CD4-positive, alpha-beta T cell treated with Interleukin-6 for 4 hours (primary cell): Measurements from ENCODE around the gene MAPKAP1.

Source experiments
- DNase-seq: peaks from one replicate; pipeline ENCODE4 v3.0.0-alpha.2; 2020; ENCODE audit warnings: mixed read lengths

The MAPKAP1 gene

DNA sequence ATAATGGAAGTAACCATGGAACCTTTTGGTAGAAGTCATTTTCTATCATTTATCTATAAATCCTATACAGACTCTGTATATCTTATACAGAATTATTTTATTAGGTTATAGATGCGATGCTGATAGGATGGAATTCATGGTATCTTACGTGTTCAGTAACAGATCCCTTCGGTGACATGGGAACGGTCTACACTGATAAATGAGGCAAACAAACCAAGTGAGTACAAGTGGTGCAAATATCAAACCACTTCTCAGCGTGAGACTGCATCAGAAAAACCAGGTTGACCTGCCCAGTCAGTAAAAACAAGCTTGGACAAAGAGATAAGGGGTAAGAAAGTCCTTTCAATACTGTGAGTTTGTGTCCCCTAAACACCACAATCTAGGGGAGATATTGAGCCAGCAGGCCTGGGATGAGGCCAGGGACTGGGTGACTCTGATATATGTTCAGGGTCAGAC is 229.9 kb downstream of the MAPKAP1 start:
- no peak for DNase-seq

DNA sequence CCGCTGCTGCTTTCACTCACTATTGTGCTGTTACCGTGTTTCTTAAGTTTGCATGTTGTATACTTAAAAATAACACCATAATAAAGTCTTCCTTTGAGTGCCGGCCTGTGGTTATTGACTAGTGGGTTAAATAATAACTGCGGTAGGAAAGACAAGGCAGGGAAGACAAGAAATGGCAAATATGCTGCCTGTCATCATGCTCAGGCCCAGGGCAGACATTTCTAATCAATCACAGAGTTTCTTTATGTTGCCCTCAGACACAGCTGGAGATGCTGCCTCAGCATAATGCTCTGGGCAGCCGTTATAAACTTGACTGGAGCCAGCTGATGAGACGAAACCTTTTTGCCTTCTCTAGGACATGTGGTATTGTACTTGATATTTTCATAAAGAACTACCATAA is 230.4 kb downstream of the MAPKAP1 start:
- DNase-seq: no peak

DNA sequence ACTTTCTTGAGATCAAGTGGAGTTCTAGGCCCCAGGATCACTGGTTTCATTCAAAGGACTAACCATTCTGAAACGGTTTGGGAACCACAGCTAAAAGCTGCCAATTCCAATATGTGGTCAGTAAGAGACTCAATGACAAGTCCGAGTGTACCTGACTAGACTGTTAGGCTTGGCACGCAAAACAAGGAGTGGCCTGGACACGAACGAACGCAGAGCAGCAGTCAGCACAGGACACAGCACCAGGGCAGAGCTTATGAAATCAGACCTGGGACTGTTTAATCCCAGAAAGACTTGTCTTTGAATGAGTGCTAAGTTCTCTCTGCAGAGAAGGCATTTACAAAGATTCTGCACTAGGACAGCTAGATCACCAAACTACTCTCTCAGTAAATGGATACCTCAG is 231.6 kb downstream of the MAPKAP1 start:
- DNase-seq: no peak

DNA sequence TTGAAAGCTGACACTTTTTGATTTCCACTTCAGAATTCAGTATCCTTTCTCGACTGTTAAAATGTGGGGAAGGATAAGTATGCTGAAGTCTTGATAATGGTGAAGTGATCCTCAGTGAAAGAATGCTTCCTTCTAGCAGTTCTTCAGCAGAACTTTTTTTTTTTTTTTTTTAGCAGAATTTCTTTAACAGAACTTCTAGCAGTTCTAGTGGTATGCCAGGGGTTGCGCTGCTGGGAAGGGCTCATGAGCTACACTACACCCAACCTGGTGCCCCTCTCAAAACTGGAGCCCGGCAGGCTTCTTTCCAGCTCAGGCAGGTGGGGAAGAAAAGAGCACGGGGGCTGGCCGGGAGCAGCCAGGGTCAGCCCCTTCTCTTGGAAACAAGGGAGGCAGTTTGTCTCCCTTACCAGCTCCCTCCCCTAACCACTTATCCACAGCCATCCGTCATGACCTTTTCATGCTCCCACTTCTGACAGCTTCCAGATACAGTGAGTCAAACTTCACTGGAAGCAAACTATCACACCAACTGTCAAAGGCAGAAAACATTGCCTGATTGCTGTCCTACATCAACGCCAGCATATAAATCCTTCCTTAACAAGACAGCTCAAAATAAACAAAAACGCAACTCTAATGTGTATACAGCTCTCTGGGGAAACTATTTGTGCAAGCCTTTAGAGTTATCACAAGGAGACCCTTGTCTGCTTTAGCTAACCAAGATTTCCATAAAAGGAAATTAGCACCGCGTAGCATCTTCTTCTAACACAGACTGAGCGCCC is 233.9 kb downstream of the MAPKAP1 start:
- no peak for DNase-seq

DNA sequence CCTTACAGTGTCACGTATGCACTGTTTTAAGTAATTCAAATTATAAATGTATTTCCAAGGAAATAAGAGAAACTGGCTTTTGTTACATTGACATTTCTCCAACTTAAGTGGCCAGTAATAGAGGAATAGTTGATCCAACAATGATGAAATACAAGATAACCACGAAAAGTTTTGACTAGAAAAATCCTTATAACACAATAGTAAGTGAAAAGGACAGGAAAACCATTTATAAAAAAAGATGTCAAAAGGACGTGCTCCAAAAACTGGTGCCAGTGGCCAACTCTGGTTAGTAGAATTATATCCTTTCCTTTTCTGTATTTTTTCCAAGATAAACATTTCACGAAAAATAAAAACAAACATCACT is 234.5 kb downstream of the MAPKAP1 start:
- DNase-seq: no peak

DNA sequence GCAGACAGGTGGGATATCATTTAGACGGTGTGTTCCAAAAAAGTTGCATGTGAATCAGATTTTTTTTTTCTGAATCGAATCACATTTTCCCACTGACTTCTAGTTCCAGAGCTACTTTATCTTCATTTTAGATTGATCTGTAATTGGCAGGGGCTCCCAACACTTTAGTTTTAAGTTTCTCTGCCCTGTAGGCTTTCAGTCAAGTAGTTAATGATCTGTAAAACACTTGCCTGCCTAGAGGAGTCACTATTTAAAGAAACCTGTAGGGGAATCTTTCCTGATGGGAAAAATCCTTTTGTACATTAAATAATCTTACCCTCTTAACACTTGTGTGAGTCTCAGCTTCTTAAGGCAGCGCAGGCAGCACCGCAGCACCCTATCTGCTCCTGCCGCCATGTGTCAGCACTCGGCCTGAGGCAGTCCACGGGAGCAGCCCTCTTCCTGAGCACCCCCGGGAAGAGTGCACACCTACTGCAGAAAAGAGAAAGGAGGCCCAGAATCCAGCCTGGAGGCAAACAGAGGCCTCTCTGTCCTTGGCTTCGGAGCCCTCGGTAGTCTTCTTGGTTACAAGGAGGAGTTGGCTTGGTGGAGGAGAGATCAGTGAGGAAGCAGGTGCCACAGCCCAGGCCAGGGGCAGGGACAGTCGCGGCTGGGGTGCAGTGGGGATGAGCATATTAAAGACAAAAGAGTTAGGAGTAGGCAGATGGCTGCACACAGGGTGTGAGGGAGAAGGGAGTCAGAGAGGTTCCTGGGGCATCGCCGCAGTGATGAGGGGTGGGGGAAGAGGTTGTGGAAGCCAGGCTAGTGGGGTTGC is 236.0 kb downstream of the MAPKAP1 start:
- DNase-seq: no peak

DNA sequence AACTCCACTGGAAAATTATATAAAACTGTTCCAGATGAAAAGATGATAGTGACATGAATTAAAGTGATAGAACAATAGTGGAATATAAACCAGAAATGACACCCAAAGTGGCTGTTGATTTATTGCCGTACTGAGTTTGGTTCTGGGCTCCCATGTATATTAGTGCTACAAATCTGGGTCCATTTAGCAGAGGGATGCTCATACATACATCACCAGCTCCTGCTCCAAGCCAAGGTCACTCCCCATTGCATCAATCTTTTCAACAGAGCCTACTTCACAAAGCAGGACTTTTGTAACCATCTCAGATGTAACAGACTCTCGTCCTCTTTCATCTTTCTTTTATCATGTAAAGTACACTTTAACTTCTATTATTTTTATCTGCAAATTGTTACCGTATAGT is 236.8 kb downstream of the MAPKAP1 start:
- DNase-seq: no peak

DNA sequence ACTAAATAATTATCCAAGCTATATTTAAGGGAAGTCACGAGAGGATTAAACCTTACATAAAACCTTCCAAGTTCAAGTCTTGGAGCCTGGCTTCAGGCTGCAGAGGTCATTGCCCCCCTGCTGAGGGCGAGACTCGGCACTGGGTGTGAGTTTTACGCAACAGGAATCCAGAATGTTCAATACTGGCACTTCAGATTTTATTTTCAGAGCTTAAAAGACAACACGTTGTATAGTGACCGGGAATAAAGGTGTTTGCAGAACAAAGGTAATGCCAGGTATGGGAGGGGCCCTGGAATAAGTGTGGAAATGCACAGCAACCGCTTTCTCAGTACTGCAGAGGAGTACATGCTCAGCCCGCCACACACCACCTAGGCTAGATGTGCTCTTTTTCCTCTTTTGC is 238.4 kb downstream of the MAPKAP1 start:
- DNase-seq: no peak

DNA sequence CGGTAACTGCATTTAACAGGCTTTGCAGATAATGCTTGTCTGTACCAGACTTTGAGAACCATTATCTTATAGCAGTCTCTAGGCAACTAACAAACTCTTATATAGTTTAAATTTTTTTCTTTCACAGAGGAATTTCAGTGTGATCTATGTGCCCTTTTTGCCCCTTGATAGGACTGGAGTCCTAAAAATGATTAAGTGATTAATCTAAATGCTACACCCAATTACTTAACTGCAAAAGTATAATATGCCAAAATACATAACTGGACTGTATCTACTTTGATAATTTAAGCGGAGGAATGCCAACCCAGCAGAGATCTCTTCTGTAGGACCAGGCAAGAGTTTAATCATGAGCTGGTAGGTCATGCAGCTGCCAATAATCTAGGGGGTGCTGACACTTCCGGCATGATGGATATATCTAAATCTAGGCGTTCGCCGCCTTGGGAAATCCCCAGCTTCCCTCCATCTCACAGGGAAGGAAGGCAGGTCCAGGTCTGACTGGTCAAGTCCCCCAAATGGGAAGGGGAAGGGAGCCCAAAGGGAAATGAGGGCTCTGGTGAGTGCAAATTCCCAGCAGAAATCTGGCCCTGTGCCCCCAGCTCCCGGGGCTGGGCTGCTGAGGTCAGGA is 239.8 kb downstream of the MAPKAP1 start:
- DNase-seq: no peak

DNA sequence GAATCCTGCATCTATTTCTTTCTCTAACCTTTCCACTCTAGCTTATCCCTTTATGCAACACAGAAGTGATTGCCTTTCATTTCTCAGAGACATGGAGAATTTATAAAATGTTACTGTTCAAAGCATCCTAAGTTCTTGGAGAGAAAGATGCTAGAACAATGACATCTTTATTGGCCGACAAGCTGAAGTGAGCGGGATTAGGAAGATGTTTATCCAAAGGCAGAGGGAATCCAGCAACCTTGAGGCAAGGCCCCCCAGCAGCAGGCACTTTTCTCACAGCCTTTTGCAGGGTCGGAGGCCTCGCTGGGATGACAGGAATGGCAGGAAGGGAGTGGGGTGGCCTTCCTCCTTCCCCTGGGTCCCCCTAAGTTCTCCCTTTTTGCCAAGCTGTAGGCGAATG is 240.6 kb downstream of the MAPKAP1 start:
- DNase-seq: no peak

DNA sequence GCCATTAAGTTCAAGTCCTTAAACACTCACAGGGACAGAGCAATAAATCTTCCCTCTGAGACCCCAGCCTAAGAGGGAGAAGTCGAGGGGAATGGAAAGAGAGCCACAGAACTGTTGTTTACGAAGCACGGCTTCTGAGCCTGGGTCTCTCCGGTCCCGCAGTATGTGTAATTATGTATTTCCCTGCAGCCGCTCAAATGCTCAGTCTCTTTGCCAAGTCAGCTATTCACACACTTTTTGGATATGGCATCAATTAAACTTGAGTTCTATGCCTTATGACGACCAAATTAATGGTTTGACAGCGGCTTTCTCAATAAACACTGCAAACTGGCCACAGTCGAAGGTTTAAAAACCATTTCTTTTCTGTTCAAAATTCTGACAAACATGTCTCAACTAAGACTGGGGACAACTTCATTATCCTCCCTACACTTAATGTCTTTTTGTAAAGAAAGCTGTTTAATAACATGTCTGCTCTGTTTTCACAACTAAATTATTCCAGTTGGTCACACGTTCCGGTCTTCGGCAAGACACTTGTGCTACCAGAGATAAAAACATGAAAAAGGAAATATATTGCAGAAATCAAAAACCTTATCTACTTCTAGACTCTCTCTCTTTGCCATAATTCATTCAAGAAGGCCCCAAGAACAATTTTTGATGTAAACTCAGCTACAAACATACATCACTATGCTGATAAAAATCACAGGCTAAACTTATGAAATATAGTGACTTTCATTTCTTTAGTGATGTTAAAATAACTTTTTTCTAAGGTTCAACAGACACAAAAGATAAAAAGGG is 242.2 kb downstream of the MAPKAP1 start:
- DNase-seq: no peak

DNA sequence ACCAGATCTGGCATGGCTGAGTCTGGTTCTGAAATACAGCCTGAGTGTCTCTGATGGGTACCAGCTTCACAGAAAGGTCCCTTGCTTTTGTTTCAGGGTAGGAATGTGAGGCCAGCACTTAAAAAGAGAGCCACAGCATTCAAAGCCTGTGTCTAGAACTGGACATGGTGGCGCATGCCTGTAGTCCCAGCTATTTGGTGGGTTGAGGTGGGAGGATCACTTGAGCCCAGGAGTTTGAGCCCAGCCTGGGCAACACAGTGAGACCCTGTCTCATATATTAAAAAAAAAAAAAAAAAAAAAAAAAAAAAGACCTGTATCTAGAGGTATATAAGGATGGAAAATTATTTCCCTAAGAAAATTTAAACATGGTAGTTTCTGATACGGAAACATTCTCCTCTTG is 243.1 kb downstream of the MAPKAP1 start:
- no peak for DNase-seq

DNA sequence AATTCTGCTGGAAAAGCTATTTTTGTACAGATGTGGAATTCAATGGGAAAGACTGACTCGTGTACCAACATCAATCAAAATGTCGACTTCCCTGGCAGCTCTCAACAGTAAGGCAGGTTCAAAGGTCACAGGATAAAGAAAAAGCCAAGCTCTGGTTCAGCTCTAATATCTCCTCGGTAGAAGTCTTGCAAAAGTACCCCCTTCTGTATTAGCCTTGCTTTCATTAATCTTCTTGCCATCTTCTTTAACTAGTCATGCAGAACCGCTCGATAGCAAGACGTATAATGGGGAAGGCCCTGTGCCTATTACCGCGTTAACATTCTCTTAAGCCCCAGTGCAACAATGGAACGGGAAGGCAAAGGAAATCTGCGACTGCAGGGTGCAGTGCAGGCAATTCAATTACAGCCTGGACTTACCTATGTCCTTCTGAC is 244.1 kb downstream of the MAPKAP1 start:
- DNase-seq: no peak

DNA sequence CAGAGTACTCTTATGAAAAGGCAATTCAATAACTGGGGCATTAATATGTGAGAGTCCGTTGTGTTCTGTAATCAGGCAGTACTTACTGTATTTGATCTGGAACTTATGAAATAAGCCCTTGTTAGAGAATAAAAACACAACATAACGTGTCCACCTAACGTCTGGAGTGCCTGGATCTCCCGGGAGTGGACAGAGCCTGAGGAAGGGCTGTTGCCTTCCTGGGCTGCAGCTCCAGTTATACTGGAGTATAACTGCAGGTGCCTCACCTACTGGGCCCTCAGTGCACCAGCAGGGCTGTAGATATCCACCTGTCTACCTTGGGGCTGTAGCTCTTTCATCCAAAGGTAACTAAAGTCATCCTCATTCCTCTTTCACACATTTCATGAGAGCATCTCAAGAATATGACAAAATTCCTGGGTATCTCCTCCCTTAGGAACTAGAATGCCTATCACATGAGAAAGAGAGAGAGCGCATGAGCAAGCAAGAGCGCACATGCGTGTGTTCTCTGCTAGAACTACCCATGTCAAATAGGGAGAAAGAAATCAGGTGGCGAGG is 245.3 kb downstream of the MAPKAP1 start:
- DNase-seq: no peak

DNA sequence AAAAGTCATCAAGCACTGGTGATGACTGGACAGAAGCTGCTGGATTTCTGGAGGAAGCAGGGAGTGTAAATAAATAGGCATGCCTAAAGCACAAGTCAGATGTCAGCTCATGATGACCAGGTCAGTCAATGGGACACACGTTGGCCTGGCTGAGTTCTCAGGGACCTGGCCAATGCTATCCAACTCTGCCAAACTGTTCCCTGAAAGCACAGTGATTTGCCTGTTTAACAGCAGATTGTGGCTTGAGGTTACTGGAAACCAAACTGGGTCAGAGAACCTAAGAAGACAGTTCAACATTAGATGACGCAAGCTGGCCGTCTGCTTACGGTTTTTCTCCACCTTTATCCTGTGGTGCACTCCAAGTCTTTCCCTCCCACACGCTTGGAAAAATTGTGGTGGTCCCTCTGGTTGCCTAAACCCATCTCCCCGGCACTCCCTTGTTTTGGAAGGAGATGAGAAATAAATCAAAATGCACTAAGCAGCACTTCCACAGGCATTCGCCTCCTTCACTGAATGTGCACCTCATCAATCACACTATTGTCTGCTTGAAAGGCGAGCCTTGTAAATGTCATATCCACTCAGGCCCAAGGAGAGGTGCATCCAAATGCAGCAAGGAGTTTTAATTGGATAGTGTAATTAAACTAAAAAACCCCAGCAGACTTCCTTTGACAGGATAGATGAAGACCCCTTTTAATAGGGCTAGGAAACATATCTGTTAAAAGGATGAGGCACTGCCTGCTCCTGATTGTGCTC is 245.9 kb downstream of the MAPKAP1 start:
- no peak for DNase-seq

DNA sequence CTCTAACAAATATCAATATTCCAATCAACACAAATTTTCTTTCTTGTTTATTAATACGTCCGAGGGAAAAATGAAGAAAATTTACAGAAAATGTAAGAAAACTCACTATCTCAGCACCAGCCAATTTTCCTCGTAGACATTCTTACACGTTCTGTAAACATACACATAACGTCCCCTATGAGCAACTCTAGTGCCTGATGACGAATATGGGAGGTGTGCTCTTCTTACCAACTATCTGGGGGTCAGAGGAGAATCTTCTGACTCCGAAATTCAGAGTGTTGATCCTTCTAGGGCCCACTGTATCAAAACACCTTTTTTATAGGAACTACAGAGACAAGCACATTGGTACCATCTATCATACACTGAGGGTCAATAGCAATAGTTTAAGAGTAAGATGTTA is 246.7 kb downstream of the MAPKAP1 start:
- no peak for DNase-seq

DNA sequence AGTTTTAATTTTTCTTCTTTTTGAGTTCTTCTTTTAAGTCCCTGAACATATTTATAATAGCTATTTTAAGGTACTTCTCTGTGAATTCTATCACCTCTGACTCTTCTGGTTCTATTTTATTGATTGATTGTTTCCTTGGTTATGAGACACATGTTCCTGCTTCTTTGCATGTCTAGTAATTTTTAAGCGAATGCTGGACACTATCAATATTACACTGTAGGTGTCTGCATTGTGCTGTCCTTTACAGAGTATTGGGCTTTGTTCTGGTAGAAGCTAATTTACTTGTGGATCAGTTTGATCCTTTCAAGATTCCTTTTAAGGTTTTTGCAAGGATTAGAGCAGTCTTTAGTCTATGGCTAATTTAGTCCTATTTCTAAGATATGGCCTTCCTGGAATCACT is 249.7 kb downstream of the MAPKAP1 start:
- DNase-seq: no peak

DNA sequence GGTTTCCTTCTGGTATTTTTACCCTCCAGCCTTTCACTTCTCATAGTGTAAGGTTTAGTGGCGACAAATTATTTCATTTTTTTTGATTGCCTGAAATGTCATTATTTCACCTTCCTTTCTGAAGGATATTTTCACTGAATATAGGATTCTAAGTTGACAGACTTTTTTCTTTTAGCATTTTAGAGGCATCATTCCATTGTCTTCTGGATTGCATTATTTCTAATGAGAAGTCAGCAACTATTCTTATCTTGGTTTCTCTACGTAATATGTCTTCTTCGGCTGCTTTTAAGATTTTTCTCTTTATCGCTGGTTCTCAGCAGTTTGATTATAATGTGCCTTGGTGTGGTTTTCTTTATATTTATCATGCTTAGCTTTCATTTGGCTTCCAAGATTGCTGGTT is 251.1 kb downstream of the MAPKAP1 start:
- DNase-seq: no peak

DNA sequence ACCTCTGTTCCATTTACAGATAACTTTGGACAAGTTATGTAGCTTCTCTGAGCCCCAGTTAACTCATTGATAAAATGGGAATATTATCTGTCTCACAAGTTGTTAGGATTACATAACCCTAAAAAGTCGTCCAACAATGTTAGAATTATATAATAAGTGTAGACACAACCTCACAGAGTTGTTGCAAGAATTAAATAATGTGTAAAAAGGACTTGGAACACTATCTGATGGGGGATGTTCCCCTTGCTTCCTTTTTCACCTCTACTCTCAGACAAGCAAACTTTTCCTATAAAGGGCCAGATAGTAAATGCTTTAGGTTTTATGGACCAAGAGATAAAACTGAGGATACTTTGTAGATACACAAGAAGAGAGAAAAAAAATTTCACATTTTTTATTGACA is 251.9 kb downstream of the MAPKAP1 start:
- no peak for DNase-seq

DNA sequence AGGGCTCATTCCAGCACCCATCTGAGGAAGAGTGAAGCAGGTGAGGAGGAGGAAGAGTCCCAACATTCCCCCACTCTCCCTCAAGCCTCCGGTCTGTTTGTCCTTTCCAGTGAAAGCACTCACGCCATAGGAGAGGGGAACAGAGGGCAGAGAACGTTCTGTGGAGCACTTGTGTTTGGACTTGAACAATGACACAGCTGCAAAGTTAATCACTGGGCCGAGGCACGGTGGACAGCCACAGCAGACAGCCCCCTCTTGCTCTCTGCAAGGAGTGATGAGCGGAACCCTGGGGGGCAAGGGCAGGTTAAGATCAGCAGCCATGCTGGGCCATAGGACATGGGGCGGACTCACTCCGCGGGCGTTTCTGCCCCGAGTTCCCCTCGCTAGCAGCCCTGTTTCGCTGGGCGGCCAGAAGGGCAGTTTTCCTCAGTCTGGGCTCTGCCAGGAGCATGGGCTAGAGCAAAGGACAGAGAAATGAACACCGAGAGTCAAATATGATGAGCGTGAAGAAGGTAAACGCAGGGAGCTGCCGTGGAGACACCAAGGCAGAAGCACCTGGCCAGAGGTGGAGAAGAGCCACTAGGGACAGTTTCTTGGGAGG is 259.7 kb downstream of the MAPKAP1 start:
- DNase-seq: no peak

DNA sequence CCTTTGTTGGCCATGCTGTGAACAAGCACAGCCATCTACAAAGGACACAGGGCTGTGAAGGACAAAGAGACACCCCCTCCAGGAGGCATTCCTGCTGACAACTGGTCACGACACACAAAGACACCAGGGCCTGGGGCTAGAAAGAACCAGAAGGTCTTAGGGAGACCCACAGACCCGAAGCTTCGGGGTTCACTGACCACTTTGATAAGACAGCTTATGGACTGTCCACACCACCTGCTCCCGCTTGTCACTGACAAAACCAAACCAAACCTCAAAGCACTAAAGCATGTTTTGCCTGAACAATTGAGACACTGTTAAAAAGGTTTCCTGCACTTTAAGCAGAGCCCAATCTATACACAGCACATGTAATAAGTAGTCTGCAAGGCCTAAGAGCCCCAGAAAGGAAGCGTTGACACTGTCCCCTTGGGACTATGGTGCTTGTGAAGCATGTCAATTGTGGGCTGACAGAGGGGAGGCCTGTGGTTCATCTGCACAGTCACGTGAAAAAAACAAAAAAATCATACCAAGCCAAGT is 260.4 kb downstream of the MAPKAP1 start:
- DNase-seq: no peak
